ENCODE results near the gene WASHC3.

Gene WASHC3

DNA sequence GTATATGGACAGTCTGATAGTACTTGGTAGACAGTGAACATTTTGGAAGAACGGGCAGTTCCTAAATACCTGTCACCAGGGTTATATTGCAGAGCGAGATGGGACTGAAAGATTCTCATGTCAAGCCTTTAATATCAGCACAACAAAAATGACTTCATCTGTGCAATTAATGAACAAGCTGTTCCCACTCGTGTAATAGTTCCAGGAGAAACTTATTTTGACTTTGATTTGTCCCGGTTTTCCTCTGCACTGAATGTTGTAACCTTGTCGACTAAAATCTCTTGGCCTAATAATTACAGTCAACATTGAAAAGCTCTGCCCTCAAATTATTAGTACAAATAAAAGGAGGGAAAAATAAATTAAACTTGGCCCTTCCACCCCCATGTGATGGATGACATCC is 79.5 kb downstream of the WASHC3 start:
- DNase-seq (ENCODE audit: low read depth in 2 of 3, low spot score in 1 of 3), result no peak

- DNase-seq (ENCODE audit: low read depth in 2 of 3, low spot score in 1 of 3), result no peak
These were observed 79.9 kb downstream of the WASHC3 start for GRCh38 chr12:101981868-101982267.

DNA sequence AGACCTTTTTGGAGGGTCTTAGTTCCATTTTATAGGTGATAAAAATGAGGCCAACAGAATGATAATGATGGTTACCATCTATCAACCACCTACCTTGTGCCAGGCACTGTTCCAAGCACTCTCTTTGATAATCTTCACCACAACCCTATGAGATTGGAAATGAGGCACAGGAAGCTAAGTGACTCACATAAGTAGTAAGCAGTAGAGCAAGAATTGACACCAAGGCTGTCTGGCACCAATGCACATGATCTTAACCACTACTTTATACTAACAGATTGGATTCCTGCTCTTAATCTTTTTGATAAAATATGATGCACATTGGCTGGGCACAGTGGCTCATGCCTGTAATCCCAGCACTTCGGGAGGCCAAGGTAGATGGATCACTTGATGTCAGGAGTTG is 93.0 kb downstream of the WASHC3 start:
- DNase-seq (ENCODE audit: low read depth in 2 of 3, low spot score in 1 of 3), result no peak

DNA sequence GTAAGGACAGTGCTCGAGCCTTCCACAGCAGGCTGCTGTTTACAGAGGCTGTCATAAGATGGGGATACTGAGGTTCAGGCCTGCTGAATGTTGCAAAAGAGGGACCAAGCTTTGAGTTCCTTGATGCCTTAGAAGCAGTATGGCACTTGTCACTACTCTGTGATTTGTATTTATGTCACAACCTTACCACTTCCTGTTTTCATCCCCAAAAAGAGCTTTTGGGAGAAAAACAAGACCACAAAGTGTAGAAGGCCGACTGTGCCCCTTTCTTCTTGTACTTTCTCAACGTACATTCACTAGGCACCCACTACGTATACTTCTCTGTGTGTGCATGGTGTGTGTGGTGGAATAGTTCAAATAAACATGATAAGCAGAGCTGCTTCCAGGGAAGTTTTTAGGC is 94.3 kb downstream of the WASHC3 start:
- no peak for DNase-seq (ENCODE audit: low read depth in 2 of 3, low spot score in 1 of 3)

DNA sequence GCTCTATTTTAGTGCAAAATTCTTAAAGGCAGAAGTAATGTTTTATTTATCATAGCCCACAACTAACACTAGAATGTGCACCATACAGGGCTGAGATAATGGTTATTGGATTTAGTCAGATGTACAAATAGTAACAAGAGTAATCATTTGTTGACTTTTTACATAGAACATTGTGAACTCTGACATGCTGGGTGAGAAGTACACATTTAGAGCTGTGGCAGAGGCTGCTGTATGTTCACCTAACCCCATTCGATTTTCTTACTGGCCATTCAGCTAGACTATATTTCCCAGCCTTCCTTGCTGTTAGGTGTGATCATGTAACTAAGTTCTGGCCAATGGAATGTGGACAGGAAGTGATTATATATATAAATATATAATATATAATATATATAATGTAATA is 95.3 kb downstream of the WASHC3 start:
- no peak for DNase-seq (ENCODE audit: low read depth in 2 of 3, low spot score in 1 of 3)

GRCh38 chr12:101963697-101964096 is 98.1 kb downstream of the WASHC3 start:
- no peak for DNase-seq (ENCODE audit: low read depth in 2 of 3, low spot score in 1 of 3)

Measured in stimulated activated CD4-positive, alpha-beta T cell treated with anti-CD3 and anti-CD28 coated beads, Interleukin-12 subunit alpha, Interleukin-12 subunit beta, amount 100 ng/mL, for 48 hours (primary cell).